Measurements from ENCODE around the gene FUT7. TPM values are rescaled to one million over a fixed set of nuclear protein-coding genes. Genes with fewer than 3 reads are reported as not detected.

The FUT7 gene
- total and polyA plus RNA-seq, 9 of the 15 experiments (the other 6 are each of a cell fraction or from before 2014, with no cell fraction given) = not detected

DNA sequence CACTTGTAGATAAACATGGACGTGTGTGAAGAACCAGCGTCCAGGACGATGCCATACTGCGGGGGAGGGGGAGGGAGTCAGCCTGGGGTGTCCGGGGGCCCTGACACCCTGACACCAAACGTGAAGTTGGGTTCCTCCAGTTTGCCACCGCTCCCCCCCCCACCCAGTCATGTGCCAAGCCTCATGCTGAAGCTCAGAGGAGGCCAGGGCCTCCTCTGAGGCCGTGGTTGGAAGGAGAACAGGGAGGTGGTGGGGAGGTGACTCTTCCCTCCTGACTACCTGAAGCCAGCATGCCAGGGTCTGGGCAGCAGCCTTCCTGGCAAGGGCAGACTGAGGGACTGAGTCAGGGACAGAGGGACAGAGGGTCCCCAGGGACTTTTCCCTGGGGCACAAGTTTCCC, 20.4 kb upstream of the FUT7 start:
- peaks cover 2 to 69% of the 10 kb centered on the region in 2 experiments; a peak in 3 of 5 replicates for H3K4me1 ChIP-seq (replicated peaks in 1 of 2; ENCODE audit: control insufficient read depth in 2 of 2, insufficient read depth in 2 of 2, low read length in 2 of 2)
- no peak overlapping the region for H3K4me2 ChIP-seq (ENCODE audit: insufficient read depth, low read length)
- no peaks in the 10 kb centered on the region for H3K79me2 ChIP-seq (ENCODE audit: control insufficient read depth, insufficient read depth, low read length)
- no peak for ATAC-seq
- H4K20me1 ChIP-seq (replicated peaks; ENCODE audit: control insufficient read depth, insufficient read depth, low read length) = peaks cover 17% of the 10 kb centered on the region
- H3K9me3 ChIP-seq (replicated peaks; ENCODE audit: control insufficient read depth, insufficient read depth, low read depth, low read length) = no peaks in the 10 kb centered on the region
- no peak for FAIRE-seq
- TF ChIP-seq SMARCA4 (IDR thresholded peaks at IDR 0.05) (no peak), KDM1A (IDR thresholded peaks at IDR 0.05) (peak in 1 of 2 experiments; percentile 24; a peak in 1 of 4 replicates)
- WGBS (ENCODE audit: insufficient coverage, low coverage, missing lambda C conversion rate) = 18% methylated on average over 4 of the region's 8 CpGs
- no peak for DNase-seq (ENCODE audit: extremely low read depth in 1 of 4, low spot score in 3 of 4)
- no peak overlapping the region for H3K9ac ChIP-seq (ENCODE audit: insufficient read depth in 1 of 2, low read depth in 2 of 2, low read length in 2 of 2)
- H3K36me3 ChIP-seq (ENCODE audit: control insufficient read depth, insufficient read depth, low read length) = no peaks in the 10 kb centered on the region
- in situ Hi-C loops (cut with MboI) (no loop called here), intact Hi-C loops (cut with micrococcal nuclease) (loop anchor here (5.0 kb wide), 1 partner anchor 65 kb away; no protein-coding TSS in a partner anchor)
- ChIA-PET CTCF (ENCODE audit: low intra/inter-chr PET ratio) (no interaction called here), POLR2A (interaction anchor here (0.6 kb wide), 1 partner anchor 32 kb away, joined by 4 read pairs; no protein-coding TSS in a partner anchor)
- BruUV-seq (replicated peaks) = no TSS peak
- no peak overlapping the region for H3K27ac ChIP-seq (ENCODE audit: extremely low read depth, low read depth, low read length)
- 0 out of 5 replicates have a peak, but pooled peaks cover 0 to 6% of the 10 kb centered on the region in 2 experiments for H3K27me3 ChIP-seq (ENCODE audit: control insufficient read depth in 2 of 2, insufficient read depth in 2 of 2, low read length in 2 of 2)
- no peak overlapping the region for H3K4me3 ChIP-seq
- no peak overlapping the region for H2AFZ ChIP-seq (ENCODE audit: low read depth, low read length)
- peaks cover 2% of the 10 kb centered on the region for H3K9me1 ChIP-seq (ENCODE audit: control insufficient read depth, insufficient read depth, low read length)

DNA sequence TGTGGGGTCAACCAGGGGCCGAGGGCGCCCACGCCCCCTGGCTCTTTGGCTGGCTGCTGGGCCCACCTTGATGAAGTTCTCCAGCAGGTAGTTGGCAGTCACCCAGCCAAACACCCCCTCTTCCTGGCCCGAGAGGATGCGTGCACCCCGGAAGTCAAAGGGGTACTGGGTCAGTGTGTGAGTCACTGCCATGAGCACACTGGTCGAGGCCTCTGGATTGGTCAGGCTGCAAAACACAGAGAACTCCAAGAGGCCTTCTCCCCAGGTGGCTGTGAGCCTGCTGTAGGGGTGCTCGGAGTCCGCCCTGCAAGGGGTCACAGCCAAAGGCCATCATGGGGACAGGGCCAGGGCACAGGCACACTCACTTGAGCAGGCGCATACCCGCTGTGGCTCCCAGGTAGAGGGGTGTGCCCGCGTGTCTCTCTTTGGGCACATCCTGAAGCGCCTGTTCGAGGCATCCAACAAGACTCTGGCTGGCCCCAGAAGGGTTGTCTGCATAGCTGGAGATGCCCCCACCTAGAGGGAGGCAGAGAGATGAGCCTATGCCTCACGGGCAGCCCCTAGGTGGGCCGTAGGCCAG, 19.3 kb upstream of the FUT7 start:
- intact Hi-C loops (cut with micrococcal nuclease) (loop anchor here (2.0 to 5.0 kb wide), 2 partner anchors 66 to 176 kb away; partner anchors contain the start of gene RNF224), in situ Hi-C loops (cut with MboI) (no loop called here)
- peaks cover 28% of the 10 kb centered on the region for H4K20me1 ChIP-seq (replicated peaks; ENCODE audit: control insufficient read depth, insufficient read depth, low read length)
- no peak overlapping the region for H3K4me3 ChIP-seq
- CTCF ChIA-PET (ENCODE audit: low intra/inter-chr PET ratio) = no interaction called here
- FAIRE-seq = no peak
- BruUV-seq (replicated peaks) = no TSS peak
- DNase-seq (ENCODE audit: extremely low read depth in 1 of 4, low spot score in 3 of 4) = no peak
- no peak for ATAC-seq
- no peaks in the 10 kb centered on the region for H3K79me2 ChIP-seq (ENCODE audit: control insufficient read depth, insufficient read depth, low read length)
- H3K4me2 ChIP-seq (ENCODE audit: insufficient read depth, low read length) = no peak overlapping the region
- TF ChIP-seq, protein P1, sequence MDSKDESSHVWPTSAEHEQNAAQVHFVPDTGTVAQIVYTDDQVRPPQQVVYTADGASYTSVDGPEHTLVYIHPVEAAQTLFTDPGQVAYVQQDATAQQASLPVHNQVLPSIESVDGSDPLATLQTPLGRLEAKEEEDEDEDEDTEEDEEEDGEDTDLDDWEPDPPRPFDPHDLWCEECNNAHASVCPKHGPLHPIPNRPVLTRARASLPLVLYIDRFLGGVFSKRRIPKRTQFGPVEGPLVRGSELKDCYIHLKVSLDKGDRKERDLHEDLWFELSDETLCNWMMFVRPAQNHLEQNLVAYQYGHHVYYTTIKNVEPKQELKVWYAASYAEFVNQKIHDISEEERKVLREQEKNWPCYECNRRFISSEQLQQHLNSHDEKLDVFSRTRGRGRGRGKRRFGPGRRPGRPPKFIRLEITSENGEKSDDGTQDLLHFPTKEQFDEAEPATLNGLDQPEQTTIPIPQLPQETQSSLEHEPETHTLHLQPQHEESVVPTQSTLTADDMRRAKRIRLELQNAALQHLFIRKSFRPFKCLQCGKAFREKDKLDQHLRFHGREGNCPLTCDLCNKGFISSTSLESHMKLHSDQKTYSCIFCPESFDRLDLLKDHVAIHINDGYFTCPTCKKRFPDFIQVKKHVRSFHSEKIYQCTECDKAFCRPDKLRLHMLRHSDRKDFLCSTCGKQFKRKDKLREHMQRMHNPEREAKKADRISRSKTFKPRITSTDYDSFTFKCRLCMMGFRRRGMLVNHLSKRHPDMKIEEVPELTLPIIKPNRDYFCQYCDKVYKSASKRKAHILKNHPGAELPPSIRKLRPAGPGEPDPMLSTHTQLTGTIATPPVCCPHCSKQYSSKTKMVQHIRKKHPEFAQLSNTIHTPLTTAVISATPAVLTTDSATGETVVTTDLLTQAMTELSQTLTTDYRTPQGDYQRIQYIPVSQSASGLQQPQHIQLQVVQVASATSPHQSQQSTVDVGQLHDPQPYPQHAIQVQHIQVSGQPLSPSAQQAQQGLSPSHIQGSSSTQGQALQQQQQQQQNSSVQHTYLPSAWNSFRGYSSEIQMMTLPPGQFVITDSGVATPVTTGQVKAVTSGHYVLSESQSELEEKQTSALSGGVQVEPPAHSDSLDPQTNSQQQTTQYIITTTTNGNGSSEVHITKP (IDR thresholded peaks at IDR 0.05; ENCODE audit: partially characterized antibody) = no peak
- no peak for TF ChIP-seq ESRRA (IDR thresholded peaks at IDR 0.05; ENCODE audit: borderline replicate concordance, low read depth)
- no peak overlapping the region for H2AFZ ChIP-seq (ENCODE audit: low read depth, low read length)
- H3K36me3 ChIP-seq (ENCODE audit: control insufficient read depth, insufficient read depth, low read length) = no peaks in the 10 kb centered on the region
- POLR2A ChIA-PET = no interaction called here
- 50% methylated on average over 14 of the region's 17 CpGs for WGBS (ENCODE audit: insufficient coverage, low coverage, missing lambda C conversion rate)
- peaks cover 2% of the 10 kb centered on the region for H3K9me1 ChIP-seq (ENCODE audit: control insufficient read depth, insufficient read depth, low read length)
- H3K27ac ChIP-seq (ENCODE audit: extremely low read depth, low read depth, low read length) = no peak overlapping the region
- H3K9me3 ChIP-seq (replicated peaks; ENCODE audit: control insufficient read depth, insufficient read depth, low read depth, low read length) = no peaks in the 10 kb centered on the region
- peaks cover 2 to 74% of the 10 kb centered on the region in 2 experiments; a peak in 3 of 5 replicates for H3K4me1 ChIP-seq (replicated peaks in 1 of 2; ENCODE audit: control insufficient read depth in 2 of 2, insufficient read depth in 2 of 2, low read length in 2 of 2)
- H3K27me3 ChIP-seq (ENCODE audit: control insufficient read depth in 2 of 2, insufficient read depth in 2 of 2, low read length in 2 of 2) = peaks cover 0 to 10% of the 10 kb centered on the region in 2 experiments; a peak in 2 of 5 replicates
- peak overlapping the region in 1 of 2 experiments; percentile 27; a peak in 1 of 4 replicates for H3K9ac ChIP-seq (ENCODE audit: insufficient read depth in 1 of 2, low read depth in 2 of 2, low read length in 2 of 2)
